GM12801 (cell line): ENCODE data around the gene MVD.

ENCODE experiments used
- CTCF ChIP-seq: IDR thresholded peaks from one replicate; pipeline ENCODE4 v1.5.1; 2011; ENCODE audit warnings: control low read depth; ENCODE audit not compliant: insufficient read length; ENCODE audit errors: extremely low read depth

The MVD gene

GRCh38 chr16:88646345-88647034 is 16.4 kb downstream of the MVD start:
- no peak for TF ChIP-seq CTCF

GRCh38 chr16:88645941-88646340 is 16.9 kb downstream of the MVD start:
- no peak for TF ChIP-seq CTCF

GRCh38 chr16:88645455-88645854 is 17.4 kb downstream of the MVD start:
- no peak for TF ChIP-seq CTCF

GRCh38 chr16:88643644-88643932 is 19.3 kb downstream of the MVD start:
- no peak for TF ChIP-seq CTCF

- TF ChIP-seq CTCF, result no peak
Observed at GRCh38 chr16:88642881-88643643, 19.8 kb downstream of the MVD start.

- no peak for TF ChIP-seq CTCF
Observed at GRCh38 chr16:88640498-88641247, 22.2 kb downstream of the MVD start.

- TF ChIP-seq CTCF, result no peak
Observed at GRCh38 chr16:88640039-88640495, 22.8 kb downstream of the MVD start.
